Measurements from ENCODE around the gene THAP4.
A peak's percentile ranks its signal among the peaks of the same experiment; 100 is the strongest.
"Not testable (repeated sequence)": the region's sequence is repeated elsewhere in the genome, so short reads cannot be mapped to it uniquely, and the experiment has no call there.

THAP4 gene

DNA sequence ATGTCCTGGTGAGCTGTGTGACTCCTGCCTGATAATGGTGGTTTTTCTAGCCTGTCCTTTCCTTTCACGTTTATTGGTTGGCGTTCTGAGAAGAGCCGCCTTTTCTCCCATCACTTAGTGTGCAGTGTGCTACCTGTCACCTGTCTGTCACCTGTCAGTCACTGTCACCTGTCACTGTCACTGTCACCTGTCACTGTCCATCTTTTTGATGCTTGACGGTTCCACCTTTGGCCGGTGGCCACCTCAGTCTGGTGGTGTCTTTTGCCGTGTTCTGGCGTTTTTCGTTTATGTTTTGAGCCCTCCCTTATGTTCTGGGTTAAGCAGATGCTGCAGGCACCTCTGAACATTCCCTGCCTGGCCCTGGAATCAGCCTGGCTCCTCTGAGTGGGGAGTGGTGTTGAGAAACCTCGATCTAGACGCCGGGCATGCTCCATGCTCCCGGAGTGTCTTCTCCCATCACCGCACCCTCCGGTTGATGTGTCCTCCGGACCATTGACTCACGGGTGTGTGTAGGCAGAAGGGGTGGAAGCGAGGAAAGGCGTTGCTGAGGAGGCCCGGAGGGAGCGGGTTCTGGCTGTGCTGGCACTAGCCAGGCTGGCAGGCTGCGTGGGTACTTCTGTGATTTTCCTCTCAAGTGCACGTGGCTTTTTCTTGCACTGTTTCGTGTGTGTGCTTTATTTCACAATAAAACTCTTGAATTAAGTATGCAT, 28.9 kb upstream of the THAP4 start:
- FAIRE-seq: no peak

GRCh38 chr2:241662731-241663130, 25.8 kb upstream of the THAP4 start:
- not testable (repeated sequence) for FAIRE-seq

DNA sequence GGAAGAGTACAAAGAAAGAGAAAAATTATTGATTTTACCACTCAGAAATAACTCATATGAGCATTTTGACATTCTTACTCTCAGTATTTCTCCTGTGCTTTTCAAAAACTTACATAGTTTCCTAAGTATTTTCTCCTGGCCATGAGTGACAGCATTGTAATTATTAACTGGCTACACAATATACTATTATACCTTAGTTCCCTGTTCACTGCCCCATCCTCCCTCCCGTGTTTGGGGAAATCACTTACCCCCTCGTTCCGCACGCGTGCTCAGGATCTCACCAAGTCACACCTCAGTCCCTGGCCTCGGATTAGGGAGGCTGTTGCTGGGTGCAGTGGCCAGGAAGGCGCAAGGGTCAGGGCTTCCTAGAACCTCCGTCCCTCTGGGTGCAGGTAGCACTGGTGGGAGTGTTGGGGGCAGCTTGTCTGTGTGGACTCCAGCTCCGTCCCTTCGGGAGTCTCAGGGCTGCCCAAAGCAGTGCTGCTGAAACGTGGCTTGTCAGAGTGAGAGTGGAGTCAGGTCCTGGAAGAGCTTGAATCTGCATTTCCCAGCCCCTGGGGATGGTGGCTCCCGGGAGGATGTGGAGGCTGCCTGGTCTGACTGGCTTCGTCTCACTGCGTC, 23.7 kb upstream of the THAP4 start:
- no peak for FAIRE-seq

- FAIRE-seq: peak; percentile 53
Measured at GRCh38 chr2:241659150-241659739, 22.3 kb upstream of the THAP4 start.

- FAIRE-seq: no peak
Measured at GRCh38 chr2:241658296-241658695, 21.3 kb upstream of the THAP4 start.

DNA sequence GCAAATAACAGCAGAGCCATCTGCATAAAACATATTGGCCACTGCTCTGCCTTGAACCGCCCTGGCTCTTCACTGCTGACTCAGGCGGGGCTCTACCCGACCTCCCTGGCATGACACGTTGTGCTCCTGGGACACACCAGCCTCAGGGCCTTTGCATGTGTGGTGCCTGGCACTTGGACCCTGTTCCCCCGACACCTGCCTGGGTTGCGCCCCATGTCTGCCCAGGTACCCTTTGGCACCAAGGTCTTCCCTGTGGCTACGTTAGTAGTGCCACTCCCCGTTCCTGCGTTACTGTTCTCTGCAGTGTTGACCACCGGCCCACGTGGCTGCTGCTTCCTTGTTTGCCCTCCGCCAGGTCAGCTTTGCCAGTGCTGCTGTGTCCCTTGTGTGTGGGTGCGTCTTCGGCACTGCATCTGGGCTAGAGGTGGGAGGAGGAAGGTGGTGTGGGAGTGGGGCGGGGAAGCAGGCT, 20.9 kb upstream of the THAP4 start:
- FAIRE-seq: no peak

- no peak for FAIRE-seq
Measured at GRCh38 chr2:241656190-241656741, 19.3 kb upstream of the THAP4 start.

DNA sequence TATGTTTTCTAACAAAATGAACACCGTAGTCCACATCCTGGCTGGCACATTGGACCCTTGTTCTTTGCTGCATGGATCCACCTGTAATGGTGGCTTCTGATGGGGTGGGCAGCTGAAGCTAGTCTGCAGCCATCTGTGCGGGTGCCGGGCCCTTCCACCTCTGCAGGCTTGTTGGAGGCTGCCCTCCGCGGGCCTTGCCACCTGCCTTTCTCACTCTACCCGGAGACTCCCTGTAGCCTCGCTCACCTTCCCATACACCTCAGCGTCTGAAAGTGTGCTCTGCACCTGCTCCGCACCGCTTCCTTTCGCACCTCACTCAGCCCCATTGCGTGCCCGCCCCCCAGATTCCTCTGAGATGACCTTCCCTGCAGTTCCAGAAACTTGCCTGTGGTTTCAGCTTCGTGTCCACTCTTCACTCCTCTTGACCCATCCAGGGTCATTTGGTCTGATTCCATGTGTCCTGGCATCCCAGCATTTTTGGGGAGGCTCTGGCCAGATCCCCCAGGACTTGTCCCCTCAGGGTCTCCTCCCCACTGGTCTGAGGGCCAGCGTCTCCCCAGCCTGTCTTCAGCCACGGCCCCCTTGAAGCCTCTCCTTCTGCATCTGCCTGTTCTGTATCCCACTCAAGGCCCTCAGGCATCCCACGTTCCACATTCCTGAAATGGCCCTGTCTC, 18.7 kb upstream of the THAP4 start:
- FAIRE-seq: no peak

DNA sequence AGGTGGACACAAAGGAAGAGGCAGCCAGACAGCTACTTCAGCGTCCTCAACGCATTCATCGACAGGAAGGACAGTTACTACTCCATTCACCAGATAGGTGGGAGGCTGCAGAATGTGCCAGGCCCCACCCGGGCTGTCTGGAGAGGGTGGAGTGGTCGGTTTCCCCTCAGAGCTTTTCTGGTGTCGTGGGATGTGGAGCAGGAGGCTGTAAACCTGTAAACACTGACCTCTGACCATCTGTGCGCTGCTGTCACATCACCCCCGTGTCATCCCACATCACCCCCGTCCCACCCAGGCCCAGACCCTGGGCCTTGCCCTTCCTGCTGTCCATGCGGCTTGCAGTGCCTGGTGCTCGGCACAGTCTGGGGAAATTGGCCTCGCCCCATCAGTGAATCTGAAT, 17.6 kb upstream of the THAP4 start:
- no peak for FAIRE-seq

GRCh38 chr2:241653210-241653750, 16.3 kb upstream of the THAP4 start:
- no peak for FAIRE-seq

GRCh38 chr2:241652722-241653121, 15.8 kb upstream of the THAP4 start:
- FAIRE-seq: no peak

- FAIRE-seq: no peak
Measured at GRCh38 chr2:241652142-241652541, 15.2 kb upstream of the THAP4 start.

GRCh38 chr2:241649927-241650326, 13.0 kb upstream of the THAP4 start:
- no peak for FAIRE-seq

DNA sequence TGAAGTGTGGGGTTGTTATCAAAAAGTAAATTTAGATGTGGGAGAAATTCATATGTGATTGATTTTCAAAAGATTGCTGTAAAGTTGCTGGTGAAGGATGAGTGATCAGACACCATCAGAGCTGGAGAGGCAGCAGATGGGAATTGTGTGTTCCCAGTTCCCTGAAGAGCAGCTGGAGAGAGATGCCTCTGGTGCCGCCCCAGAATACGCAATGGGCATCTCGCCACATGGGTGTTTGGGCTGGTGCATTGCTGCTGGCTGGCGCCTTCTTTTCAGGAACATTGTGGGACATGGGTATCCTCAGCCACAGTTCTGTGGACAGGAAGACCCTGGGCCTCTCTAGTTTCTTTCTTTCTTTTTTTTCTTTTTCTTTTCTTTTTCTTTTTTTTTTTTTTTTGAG, 12.4 kb upstream of the THAP4 start:
- FAIRE-seq: no peak

- FAIRE-seq: no peak
Measured at GRCh38 chr2:241648453-241648852, 11.5 kb upstream of the THAP4 start.

DNA sequence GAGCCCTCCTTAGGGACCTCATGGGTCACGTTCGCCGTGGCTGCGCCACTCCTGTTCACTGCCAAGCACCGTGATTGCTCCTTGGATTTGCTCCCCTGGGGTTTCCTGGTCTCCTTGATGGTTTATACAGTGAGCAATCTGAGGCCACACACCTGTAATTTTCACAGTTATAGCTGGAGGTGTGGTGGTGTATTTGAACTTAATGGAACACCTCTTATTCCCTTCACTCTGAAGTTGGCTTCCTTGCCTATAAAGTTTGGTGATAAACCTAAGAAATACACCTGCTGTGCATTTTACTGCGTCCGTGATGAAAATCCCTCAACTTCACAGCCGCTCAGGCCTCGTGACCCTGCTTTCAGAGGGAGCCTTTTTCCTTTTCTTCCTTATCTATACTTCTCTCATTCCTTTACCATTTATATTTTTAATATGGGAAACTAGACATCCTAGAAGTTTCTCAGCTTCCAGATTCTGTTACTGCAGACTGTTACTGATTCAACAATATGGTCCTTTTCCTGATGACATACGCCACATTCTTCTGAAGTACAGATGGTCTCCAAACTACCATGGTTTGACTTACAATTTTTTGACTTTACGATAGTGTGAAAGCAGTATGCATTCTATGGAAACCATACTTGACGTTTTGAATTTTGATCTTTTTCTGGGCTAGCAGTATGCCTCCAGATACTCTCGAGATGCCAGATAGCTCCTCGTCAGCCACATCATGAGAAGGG, 9.1 kb upstream of the THAP4 start:
- FAIRE-seq: no peak

GRCh38 chr2:241645056-241645914, 8.3 kb upstream of the THAP4 start:
- no peak for FAIRE-seq

- FAIRE-seq: no peak
Measured at GRCh38 chr2:241641631-241642030, 4.7 kb upstream of the THAP4 start.

GRCh38 chr2:241640165-241640795, 3.3 kb upstream of the THAP4 start:
- no peak for FAIRE-seq

DNA sequence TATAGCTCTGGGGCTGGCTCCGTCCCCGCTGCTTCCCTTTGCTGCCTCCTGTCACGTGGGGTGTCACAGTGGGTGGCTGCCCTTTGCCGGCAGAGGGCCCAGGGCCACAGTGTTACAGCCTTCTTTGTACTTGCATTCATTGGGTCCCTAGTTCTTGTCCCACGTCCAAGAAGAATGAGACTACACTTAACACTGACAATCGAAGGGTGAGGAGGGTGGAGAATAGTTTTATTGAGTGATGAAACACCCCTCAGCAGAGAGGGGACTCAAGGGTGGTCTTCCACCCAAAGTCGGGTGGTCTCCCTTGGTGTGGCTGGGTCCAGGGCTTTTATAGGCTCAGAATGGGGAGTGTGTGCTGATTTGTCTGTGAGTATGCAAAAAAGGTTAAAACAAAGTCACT, 2.4 kb upstream of the THAP4 start:
- no peak for FAIRE-seq

DNA sequence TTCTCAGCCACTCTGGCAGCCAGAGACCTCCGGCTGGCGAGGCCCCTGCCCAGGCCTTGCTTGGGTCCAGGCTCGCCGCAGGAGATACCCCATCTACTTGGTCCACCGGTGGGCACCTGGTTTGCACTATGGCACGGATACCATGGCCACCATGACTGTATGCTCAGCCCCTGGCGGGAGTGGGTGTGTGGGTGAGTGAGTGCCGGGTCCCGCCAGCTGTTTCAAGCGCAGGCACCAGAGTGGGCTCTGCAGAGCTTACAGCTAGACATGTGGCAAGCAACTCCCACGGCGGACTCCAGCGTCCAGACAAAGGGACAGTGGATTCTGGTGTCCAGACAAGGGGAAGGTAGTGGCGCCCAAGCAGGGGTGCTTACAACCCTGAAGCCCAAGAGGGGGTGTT, 2.0 kb upstream of the THAP4 start:
- no peak for FAIRE-seq
